AG04449 (cell line): ENCODE data around the gene FHOD1.
A peak's percentile ranks its signal among the peaks of the same experiment; 100 is the strongest.

Source experiments
- CTCF ChIA-PET: fragments of 350-600 bp; formaldehyde crosslinking; extraction: SDS; loops from one replicate; lab custom pipeline; 2021; ENCODE audit warnings: antibody characterized with exemption; lab: Yijun Ruan, JAX
- POLR2A ChIA-PET: fragments of 400-600, 350-600 bp; formaldehyde crosslinking; extraction: SDS; loops from one replicate; lab custom pipeline; 2020; ENCODE audit warnings: antibody characterized with exemption, inconsistent platforms; lab: Yijun Ruan, JAX
- DNase-seq: peaks from one replicate; pipeline ENCODE4 v3.0.0-alpha.2; 2010; ENCODE audit warnings: low read depth, low spot score
- H3K4me3 ChIP-seq: 2 replicates; pipeline ENCODE4 v1.5.1; 2011; ENCODE audit warnings: low read depth, mild to moderate bottlenecking, control low read depth, low read length
- TF ChIP-seq, protein P1 (sequence below): IDR thresholded peaks from one replicate; pipeline ENCODE4 v1.5.1; 2011; ENCODE audit warnings: mild to moderate bottlenecking, moderate library complexity, low read length, control low read depth, inconsistent platforms; ENCODE audit not compliant: insufficient read depth; ENCODE audit errors: missing control alignments

The FHOD1 gene

DNA sequence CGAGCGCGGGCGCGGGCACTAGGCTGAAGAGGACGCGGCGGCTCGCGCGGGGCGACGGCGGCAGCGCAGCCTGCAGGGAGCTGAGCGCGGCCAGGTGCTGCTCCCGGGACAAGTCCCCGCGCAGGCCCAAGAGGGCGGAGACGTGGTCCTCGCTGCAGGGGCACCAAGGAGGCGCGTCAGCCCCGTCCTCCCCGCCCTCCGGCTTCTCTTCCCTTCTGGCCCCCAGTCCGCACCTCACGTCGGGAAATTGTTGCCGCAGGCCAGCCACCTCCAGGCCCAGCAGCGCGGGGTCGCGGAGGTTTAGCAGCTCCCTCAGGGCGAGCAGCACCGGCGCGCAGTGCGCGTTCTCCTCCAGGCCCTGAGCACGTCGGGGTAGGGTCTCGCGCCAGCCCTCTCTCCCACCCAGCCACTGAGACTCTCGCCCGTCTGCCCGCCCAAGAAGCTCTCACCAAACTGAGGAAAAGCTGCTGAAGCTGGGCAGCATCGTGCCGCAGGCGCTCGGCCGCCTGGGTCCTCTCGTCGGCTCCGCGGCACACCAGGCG, 62.8 kb downstream of the FHOD1 start:
- POLR2A ChIA-PET = interaction anchor here (1.6 kb wide), 1 partner anchor 63 kb away, joined by 4 read pairs; the partner anchor contains the start of gene FHOD1
- H3K4me3 ChIP-seq = peak overlapping the region; percentile 74
- CTCF ChIA-PET = interaction anchor here (0.7 to 10.2 kb wide), 40 partner anchors 10 to 289 kb away, joined by 3 to 128 read pairs (median 6); partner anchors contain the start of genes B3GNT9, CES3, CES4A and FBXL8
- no peak for DNase-seq
- TF ChIP-seq, protein P1, sequence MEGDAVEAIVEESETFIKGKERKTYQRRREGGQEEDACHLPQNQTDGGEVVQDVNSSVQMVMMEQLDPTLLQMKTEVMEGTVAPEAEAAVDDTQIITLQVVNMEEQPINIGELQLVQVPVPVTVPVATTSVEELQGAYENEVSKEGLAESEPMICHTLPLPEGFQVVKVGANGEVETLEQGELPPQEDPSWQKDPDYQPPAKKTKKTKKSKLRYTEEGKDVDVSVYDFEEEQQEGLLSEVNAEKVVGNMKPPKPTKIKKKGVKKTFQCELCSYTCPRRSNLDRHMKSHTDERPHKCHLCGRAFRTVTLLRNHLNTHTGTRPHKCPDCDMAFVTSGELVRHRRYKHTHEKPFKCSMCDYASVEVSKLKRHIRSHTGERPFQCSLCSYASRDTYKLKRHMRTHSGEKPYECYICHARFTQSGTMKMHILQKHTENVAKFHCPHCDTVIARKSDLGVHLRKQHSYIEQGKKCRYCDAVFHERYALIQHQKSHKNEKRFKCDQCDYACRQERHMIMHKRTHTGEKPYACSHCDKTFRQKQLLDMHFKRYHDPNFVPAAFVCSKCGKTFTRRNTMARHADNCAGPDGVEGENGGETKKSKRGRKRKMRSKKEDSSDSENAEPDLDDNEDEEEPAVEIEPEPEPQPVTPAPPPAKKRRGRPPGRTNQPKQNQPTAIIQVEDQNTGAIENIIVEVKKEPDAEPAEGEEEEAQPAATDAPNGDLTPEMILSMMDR = no peak

DNA sequence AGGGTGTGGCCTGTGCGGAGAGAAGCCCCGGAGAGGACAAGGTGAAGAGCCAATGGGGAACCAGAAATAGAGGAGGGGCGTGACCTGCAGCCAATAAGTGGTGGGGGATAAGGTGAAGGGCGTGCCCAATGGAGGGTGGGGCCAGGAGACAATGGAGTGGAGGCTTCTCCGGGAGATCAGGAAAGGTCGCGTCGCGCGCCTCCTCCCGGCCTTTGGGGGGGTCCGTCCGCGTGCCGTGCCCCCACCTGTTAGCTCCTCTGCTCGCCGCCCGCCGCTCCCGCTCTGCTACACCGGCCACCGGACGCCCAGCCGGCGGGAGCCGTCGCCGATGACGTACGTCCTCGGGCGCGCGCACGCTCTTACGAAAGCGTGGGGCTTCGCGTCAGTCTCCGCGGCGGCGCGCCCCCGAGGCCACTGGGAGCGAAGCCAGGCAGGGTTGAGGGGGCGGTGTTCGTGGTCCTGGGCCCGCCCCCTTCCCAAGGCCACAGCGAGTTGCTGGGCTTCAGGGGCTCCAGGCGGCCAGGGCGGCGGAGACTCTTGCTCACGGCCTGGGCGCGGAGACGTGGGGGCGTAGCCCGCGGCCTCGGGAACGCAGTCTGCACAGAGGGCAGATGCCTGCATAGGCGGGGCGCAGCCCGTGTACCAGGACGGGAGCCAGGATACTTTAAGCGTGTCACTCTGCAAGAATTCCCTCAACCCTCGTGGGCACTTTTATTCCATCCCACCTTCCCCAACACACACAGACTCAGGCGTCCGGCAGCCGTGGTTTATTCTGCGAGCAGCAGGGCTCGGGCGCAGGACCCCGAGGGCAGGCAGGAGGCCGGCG, 63.4 kb downstream of the FHOD1 start, which contains the start of gene MATCAP1:
Gene MATCAP1, minus strand, starts transcription at position 337 of the 826 bp plus-strand sequence. CDS start 3,353 bp downstream, outside the sequence.
- peak within 1 kb of the TSS; percentile 74 for H3K4me3 ChIP-seq
- TF ChIP-seq, protein P1 = no peak
- peak; percentile 82 for DNase-seq
- CTCF ChIA-PET = interaction anchor here (0.7 to 10.2 kb wide), 24 partner anchors 11 to 289 kb away, joined by 3 to 128 read pairs (median 10); partner anchors contain the start of genes CES3, FBXL8, NOL3 and TRADD
- POLR2A ChIA-PET = interaction anchor here (1.6 kb wide), 1 partner anchor 64 kb away, joined by 4 read pairs; the partner anchor contains the start of gene FHOD1

DNA sequence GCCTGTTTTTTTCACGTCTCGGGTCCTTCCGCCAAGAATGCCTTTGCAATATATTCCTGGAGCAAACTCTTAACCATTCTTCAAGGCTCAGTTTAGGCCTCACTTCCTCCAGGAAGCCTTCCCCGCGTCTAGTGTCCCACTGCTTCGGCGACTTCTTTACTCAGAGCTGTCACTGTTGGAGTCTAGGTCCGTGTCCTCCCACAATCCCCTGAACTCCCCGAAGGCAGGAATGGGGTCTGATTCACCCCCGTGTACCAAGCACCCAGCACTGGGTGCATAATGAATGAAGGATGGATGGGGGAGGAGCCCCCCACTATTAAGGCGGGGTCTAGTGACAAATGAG, 64.0 kb downstream of the FHOD1 start:
- peak overlapping the region; percentile 74 for H3K4me3 ChIP-seq
- CTCF ChIA-PET = interaction anchor here (0.9 to 10.2 kb wide), 12 partner anchors 11 to 288 kb away, joined by 3 to 128 read pairs (median 8); partner anchors contain the start of genes CES3, FBXL8, NOL3 and TRADD
- POLR2A ChIA-PET = no interaction called here
- no peak for DNase-seq
- TF ChIP-seq, protein P1 = no peak

GRCh38 chr16:67182288-67182687, 65.0 kb downstream of the FHOD1 start:
- CTCF ChIA-PET = interaction anchor here (0.9 to 10.2 kb wide), 9 partner anchors 10 to 229 kb away, joined by 3 to 128 read pairs (median 21); partner anchors contain the start of genes CES3, FBXL8, NOL3 and TRADD
- TF ChIP-seq, protein P1 = no peak

DNA sequence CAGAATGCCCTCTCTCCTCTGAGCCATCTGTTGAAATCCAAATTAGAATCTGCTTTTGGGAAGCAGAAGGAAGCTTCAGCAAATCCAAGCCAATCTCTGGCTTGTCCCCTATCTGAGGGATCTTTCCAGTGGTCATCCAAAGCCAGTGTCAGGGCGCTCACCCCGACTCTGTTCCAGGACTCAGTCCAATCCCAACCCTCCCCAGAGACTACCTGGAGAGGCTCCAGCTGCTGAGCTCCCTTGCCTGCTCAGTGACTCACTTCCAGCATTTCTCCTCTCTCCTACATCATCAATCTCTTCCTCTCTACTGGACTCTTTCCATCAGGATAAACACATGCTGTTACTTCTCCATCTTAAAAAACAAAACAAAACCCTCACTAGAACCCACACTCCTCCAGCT, 65.9 kb downstream of the FHOD1 start:
- H3K4me3 ChIP-seq = no peak overlapping the region
- POLR2A ChIA-PET = interaction anchor here (0.6 to 1.0 kb wide), 2 partner anchors 11 to 20 kb away, joined by 3 to 8 read pairs; partner anchors contain the start of gene NOL3
- DNase-seq = peak; percentile 44
- TF ChIP-seq, protein P1 = no peak
- CTCF ChIA-PET = interaction anchor here (0.7 to 10.2 kb wide), 8 partner anchors 9 to 286 kb away, joined by 3 to 128 read pairs (median 6); partner anchors contain the start of genes FBXL8, NOL3 and TRADD

More at GRCh38 chr16:67182288-67182687, 65.0 kb downstream of the FHOD1 start:
- POLR2A ChIA-PET = no interaction called here
- H3K4me3 ChIP-seq = no peak overlapping the region
- DNase-seq = no peak

GRCh38 chr16:67180166-67180565, 67.1 kb downstream of the FHOD1 start:
- TF ChIP-seq, protein P1 = no peak
- ChIA-PET CTCF (no interaction called here), POLR2A (interaction anchor here (0.6 kb wide), 1 partner anchor 237 kb away, joined by 3 read pairs; no protein-coding TSS in a partner anchor)
- DNase-seq = no peak
- H3K4me3 ChIP-seq = no peak overlapping the region
